H1 (cell line): ENCODE results near the gene NUSAP1.

Experiments
- BRCA1 ChIP-seq: IDR thresholded peaks from 2 replicates; pipeline ENCODE4 v1.6.1; 2012; ENCODE audit warnings: low read depth, low read length, improper control_type of control experiment
- EP300 ChIP-seq, 2 experiments: IDR thresholded peaks; 1 replicate in 1 of 2; 2 replicates in 1 of 2; pipeline ENCODE4 v1.6.1; 2011 to 2012; ENCODE audit warnings: low read depth in 2 of 2, low read length in 2 of 2, mild to moderate bottlenecking in 2 of 2, borderline replicate concordance in 1 of 2, inconsistent platforms in 1 of 2, moderate library complexity in 1 of 2
- JUN ChIP-seq: IDR thresholded peaks from 2 replicates; pipeline ENCODE4 v1.6.1; 2011; ENCODE audit warnings: low read depth, mild to moderate bottlenecking, improper control_type of control experiment, low read length
- JUND ChIP-seq: IDR thresholded peaks from 2 replicates; pipeline ENCODE4 v1.6.1; 2011; ENCODE audit warnings: mild to moderate bottlenecking, improper control_type of control experiment, low read length
- NRF1 ChIP-seq: IDR thresholded peaks from 2 replicates; pipeline ENCODE4 v1.6.1; 2011; ENCODE audit warnings: mild to moderate bottlenecking, low read depth, low read length, improper control_type of control experiment
- POLR2A ChIP-seq, 2 experiments: IDR thresholded peaks; 1 replicate in 1 of 2; 2 replicates in 1 of 2; pipeline ENCODE4 v1.6.1; 2011; ENCODE audit warnings: low read depth in 2 of 2, low read length in 2 of 2, mild to moderate bottlenecking in 2 of 2; ENCODE audit errors: control extremely low read depth in 1 of 2
- SP1 ChIP-seq: IDR thresholded peaks from 2 replicates; pipeline ENCODE4 v1.6.1; 2011; ENCODE audit warnings: low read depth, low read length
- TEAD4 ChIP-seq: IDR thresholded peaks from 2 replicates; pipeline ENCODE4 v1.6.1; 2012; ENCODE audit warnings: low read depth, low read length, inconsistent platforms, mixed read lengths
- TF ChIP-seq, protein P1 (sequence below), 3 experiments: IDR thresholded peaks; 1 replicate in 2 of 3; 2 replicates in 1 of 3; pipeline versions ENCODE4 v1.5.1 to v1.6.1; 2011; ENCODE audit warnings: low read length in 3 of 3, mild to moderate bottlenecking in 3 of 3, inconsistent platforms in 2 of 3, low read depth in 1 of 3, moderate library complexity in 1 of 3; ENCODE audit not compliant: insufficient read depth in 1 of 3; ENCODE audit errors: control extremely low read depth in 1 of 3
- TF ChIP-seq, protein P2 (sequence below): IDR thresholded peaks from 2 replicates; pipeline ENCODE4 v1.6.1; 2012; ENCODE audit warnings: inconsistent platforms
- TF ChIP-seq, protein P3 (sequence below): IDR thresholded peaks from 2 replicates; pipeline ENCODE4 v1.6.1; 2012; ENCODE audit warnings: low read length, inconsistent platforms
- TF ChIP-seq, protein P4 (sequence below): IDR thresholded peaks from 2 replicates; pipeline ENCODE4 v1.6.1; 2011; ENCODE audit warnings: low read length, improper control_type of control experiment

DNA sequence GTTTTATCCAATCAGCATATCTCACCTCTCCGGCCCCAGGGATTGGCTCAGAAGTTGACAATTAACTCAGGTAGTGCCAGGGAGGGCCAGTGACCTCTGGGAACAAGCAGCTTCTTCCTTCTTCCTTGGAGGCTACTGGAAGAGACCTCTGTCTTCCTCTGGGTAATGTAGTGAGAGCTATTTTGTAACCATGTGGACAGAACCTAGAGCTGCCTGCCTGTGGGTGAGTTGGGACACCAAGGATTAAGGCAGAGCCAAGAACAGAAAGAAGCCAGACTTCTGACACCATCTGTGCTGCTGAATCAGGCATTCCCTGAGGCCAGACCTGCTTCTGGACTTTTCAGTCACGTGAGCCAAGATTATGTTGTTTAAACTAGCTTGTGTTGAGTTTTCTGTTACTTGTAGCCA is 75.6 kb downstream of the NUSAP1 start:
- TF ChIP-seq, protein P1, sequence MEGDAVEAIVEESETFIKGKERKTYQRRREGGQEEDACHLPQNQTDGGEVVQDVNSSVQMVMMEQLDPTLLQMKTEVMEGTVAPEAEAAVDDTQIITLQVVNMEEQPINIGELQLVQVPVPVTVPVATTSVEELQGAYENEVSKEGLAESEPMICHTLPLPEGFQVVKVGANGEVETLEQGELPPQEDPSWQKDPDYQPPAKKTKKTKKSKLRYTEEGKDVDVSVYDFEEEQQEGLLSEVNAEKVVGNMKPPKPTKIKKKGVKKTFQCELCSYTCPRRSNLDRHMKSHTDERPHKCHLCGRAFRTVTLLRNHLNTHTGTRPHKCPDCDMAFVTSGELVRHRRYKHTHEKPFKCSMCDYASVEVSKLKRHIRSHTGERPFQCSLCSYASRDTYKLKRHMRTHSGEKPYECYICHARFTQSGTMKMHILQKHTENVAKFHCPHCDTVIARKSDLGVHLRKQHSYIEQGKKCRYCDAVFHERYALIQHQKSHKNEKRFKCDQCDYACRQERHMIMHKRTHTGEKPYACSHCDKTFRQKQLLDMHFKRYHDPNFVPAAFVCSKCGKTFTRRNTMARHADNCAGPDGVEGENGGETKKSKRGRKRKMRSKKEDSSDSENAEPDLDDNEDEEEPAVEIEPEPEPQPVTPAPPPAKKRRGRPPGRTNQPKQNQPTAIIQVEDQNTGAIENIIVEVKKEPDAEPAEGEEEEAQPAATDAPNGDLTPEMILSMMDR (IDR thresholded peaks at IDR 0.05; ENCODE audit: control extremely low read depth in 1 of 3, insufficient read depth in 1 of 3, low read depth in 1 of 3, low read length in 3 of 3) = no peak
- no peak for TF ChIP-seq TEAD4
- no peak for TF ChIP-seq EP300 (IDR thresholded peaks at IDR 0.05; ENCODE audit: borderline replicate concordance in 1 of 2, low read depth in 2 of 2, low read length in 2 of 2)
- no peak for TF ChIP-seq POLR2A (IDR thresholded peaks at IDR 0.05; ENCODE audit: control extremely low read depth in 1 of 2, low read depth in 2 of 2, low read length in 2 of 2)
- TF ChIP-seq, protein P2, sequence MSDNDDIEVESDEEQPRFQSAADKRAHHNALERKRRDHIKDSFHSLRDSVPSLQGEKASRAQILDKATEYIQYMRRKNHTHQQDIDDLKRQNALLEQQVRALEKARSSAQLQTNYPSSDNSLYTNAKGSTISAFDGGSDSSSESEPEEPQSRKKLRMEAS = no peak
- no peak for TF ChIP-seq SP1
- TF ChIP-seq, protein P3, sequence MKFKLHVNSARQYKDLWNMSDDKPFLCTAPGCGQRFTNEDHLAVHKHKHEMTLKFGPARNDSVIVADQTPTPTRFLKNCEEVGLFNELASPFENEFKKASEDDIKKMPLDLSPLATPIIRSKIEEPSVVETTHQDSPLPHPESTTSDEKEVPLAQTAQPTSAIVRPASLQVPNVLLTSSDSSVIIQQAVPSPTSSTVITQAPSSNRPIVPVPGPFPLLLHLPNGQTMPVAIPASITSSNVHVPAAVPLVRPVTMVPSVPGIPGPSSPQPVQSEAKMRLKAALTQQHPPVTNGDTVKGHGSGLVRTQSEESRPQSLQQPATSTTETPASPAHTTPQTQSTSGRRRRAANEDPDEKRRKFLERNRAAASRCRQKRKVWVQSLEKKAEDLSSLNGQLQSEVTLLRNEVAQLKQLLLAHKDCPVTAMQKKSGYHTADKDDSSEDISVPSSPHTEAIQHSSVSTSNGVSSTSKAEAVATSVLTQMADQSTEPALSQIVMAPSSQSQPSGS = no peak
- TF ChIP-seq, protein P4, sequence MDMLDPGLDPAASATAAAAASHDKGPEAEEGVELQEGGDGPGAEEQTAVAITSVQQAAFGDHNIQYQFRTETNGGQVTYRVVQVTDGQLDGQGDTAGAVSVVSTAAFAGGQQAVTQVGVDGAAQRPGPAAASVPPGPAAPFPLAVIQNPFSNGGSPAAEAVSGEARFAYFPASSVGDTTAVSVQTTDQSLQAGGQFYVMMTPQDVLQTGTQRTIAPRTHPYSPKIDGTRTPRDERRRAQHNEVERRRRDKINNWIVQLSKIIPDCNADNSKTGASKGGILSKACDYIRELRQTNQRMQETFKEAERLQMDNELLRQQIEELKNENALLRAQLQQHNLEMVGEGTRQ = no peak
- TF ChIP-seq JUN = no peak
- TF ChIP-seq BRCA1 = no peak
- TF ChIP-seq NRF1 = no peak
- TF ChIP-seq JUND = no peak
